ENCODE data around the gene TLDC2.
"Not testable (repeated sequence)": the region's sequence is repeated elsewhere in the genome, so short reads cannot be mapped to it uniquely, and the experiment has no call there.

TLDC2 gene

DNA sequence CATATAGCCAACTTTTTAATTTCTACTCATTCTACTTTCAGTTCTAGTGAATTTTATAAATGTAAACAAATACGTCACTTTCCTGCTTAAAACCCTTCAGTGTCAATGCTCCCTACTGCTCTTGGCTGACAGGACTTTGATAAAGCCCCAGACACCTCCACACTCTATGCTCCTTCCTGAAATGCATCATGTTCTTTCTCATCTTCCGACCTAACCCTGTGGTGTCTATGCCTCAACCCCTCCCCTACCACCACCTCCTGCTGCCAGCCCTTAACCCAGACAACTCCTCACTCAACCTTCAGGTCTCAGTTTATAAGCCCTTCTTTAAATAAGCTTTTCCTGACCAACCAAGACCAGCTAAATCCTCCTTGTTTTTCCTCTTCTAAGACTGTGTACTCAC lies 19.1 kb downstream of the TLDC2 start:
- no peak overlapping the region for H3K27ac ChIP-seq
- no peak for DNase-seq (ENCODE audit: low read depth, low spot score)

DNA sequence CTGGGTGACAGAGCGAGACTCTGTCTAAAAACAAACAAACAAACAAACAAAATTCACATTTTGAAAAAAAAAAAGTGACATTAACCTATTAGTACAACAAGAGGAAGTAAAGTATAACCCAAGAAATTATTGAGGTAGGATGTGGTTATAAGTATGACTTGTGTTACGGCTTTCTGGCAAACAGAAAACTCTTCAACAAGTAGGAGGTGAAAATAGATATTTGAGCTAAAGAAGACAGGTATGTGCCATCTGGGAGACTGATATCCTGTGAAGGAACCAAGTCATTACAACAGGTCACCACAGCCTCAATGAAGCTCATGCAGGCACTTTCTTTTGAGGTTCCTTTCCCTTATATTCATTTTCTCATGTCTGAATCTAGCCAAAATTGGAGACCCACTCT lies 28.8 kb downstream of the TLDC2 start:
- no peak overlapping the region for H3K27ac ChIP-seq
- DNase-seq (ENCODE audit: low read depth, low spot score), result no peak

DNA sequence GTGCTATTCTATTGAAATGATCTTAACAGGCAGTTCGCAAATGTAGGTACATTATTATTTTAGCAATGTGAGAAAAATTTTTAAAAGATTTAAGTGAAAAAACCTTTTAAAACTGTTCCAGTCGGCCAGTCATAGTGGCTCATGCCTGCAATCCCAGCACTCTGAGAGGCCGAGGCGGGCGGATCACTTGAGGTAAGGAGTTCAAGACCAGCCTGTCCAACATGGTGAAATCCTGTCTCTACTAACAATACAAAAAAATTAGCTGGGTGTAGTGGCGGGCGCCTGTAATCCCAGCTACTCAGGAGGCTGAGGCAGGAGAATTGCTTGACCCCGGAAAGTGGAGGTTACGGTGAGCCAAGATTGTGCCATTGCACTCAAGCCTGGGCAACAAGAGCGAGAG lies 29.6 kb downstream of the TLDC2 start:
- not testable (repeated sequence) for DNase-seq (ENCODE audit: low read depth, low spot score); H3K27ac ChIP-seq

DNA sequence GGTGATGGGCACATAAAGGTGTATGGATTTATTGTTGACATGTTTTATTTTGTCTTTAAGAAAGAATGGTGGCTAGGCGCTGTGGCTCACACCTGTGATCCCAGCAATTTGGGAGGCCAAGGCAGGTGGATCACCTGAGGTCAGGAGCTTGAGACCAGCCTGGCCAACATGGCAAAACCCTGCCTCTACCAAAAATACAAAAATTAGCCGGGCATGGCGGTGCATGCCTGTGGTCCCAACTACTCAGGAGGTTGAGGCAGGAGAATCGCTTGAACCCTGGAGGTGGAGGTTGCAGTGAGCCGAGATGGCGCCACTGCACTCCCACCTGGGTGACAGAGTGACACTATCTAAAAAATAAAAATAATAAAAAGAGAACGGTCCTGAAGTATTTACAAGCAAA lies 30.1 kb downstream of the TLDC2 start:
- H3K27ac ChIP-seq; DNase-seq (ENCODE audit: low read depth, low spot score): not testable (repeated sequence)

DNA sequence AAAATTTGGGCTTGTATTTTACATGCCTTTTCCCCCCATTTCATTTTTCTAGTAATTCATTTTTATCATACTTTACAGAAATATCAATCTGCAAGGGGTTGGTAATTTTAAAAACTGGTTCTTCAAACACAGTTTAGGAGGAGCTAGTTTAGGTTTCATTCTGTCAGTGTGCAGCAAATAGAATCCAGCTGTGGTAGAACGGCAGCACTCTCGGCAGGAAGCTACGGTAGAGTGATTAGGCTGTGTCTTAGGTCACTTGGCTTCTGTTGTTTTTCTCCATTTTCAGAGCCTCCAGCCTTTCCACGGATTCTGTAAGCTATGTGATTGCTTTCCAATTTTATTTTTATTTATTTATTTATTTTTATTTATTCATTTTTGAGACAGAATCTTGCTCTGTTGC lies 32.7 kb downstream of the TLDC2 start:
- no peak overlapping the region for H3K27ac ChIP-seq
- no peak for DNase-seq (ENCODE audit: low read depth, low spot score)

DNA sequence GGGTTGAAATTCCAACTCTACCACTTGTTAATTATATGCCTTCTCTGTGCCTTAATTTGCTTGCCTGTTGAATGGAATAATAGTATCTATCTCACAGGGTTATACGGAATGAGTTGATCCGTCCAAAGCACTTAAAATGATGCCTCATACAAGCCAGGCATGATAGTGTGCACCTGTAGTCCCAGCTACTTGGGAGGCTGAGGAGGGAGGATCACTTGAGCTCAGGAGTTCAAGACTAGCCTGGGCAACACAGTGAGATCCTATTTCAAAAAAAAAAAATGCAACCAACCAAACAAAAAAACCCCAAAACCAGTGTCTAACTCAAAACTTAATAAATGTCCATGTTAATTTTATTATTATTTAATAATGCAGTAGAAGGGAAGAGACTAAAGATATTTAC lies 40.3 kb downstream of the TLDC2 start:
- H3K27ac ChIP-seq, result no peak overlapping the region
- DNase-seq (ENCODE audit: low read depth, low spot score), result no peak

DNA sequence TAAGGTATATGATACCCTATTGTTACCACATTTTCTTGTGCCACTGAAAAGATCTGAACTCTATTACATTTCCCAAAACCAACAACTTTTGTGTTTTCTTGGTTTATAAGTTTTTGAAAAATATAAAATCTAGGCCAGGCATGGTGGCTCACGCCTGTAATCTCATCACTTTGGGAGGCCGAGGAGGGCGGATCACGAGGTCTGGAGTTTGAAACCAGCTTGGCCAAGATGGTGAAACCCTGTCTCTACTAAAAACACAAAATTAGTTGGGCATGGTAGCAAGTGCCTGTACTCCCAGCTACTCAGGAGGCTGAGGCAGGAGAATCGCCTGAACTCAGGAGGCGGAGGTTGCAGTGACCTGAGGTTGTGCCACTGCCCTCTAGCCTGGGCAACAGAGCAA lies 41.3 kb downstream of the TLDC2 start:
- no peak for DNase-seq (ENCODE audit: low read depth, low spot score)
- no peak overlapping the region for H3K27ac ChIP-seq

DNA sequence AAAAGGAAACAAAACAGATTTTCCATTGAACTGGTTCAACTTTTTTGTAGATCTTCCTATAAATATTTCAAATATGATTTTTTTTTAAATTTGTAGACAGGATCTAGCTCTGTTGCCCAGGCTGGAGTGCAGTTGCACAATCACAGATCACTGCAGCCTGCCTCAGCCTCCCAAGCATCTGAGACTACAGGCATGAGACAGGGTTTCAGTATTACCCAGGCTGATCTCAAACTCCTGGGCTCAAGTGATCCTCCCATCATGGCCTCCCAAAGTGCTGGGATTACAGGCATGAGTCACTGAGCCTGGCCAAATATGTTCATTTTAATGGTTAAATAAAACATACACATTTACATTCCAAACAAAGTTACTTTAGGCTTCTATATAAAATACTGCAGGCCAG lies 42.0 kb downstream of the TLDC2 start:
- no peak overlapping the region for H3K27ac ChIP-seq
- DNase-seq (ENCODE audit: low read depth, low spot score), result no peak

DNA sequence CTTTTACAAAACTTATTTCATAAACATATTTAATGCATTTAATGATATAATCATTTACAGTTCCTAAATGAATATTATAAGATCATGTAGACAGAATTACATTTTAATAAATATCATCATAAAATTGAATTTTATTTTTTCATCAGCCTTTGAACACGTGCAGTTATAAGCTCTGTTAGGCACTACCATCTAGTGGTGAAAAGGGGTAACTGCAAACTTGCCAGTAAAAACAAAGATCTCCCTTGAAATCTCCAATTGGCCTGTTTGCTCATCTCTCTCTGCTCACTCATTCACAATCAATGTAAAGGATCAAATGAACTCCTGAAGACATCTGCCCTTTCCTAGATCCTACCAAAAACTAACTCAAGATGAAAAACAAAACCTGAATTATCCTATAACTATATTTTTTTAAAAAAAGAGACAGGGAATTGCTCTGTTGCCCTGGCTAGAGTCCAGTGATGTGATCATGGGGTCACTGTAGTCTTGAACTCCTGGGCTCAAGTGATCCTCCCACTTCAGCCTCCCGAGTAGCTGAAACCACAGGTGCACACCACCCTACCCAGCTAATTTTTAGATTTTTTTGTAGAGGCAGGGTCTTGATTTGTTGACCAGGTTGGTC lies 43.9 kb downstream of the TLDC2 start:
- H3K27ac ChIP-seq, result no peak overlapping the region
- DNase-seq (ENCODE audit: low read depth, low spot score), result no peak

DNA sequence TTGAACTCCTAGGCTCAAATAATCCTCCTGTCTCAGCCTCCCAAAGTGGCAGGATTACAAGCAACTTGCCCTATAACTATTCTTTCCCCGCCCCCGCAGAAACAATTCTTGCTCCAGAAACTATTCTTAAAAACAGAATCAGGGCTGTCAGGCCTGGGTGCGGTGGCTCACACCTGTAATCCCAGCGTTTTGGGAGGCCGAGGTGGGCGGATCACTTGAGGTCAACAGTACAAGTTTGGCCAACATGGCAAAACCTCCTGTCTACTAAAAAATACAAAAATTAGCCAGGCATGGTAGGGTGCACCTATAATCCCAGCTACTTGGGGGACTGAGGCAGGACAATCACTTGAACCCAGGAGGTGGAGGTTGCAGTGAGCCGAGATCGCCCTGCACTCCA lies 44.4 kb downstream of the TLDC2 start:
- H3K27ac ChIP-seq, result no peak overlapping the region
- no peak for DNase-seq (ENCODE audit: low read depth, low spot score)

DNA sequence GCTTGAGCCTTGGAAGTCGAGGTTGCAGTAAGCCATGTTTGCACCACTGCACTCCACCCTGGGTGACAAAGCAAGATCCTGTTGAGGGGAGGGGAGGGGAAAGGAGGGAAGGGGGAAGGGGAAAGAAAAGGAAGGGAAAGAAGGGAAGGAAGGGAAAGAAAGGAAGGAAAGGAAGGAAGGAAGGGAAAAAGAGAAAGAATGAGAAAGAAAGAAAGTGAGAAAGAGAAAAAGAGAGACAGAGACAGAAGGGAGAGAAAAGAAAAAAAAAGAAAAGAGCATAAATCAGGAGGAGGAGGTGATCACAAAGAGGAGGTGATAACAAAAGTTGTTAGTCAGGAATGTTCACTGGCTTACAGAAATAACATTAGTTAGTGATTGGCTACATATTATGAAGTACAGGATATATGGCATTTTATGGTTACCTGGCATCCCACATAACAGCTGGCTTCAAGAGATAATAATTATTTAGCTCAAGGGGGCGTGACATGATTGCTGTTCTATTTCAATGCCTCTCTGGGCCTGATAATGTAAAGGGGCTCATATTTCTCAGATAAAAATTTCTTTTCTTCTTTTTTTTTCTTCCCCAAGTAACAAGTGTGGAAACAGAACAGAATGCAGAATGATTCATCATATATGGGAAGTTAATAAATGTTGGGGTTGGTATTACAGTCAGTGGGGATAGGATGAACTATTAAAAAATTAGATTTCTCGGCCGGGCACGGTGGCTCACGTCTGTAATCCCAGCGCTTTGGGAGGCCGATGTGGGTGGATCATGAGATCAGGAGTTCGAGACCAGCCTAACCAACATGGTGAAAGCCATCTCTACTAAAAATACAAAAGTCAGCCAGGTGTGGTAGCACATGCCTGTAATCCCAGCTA lies 48.5 kb downstream of the TLDC2 start:
- no peak overlapping the region for H3K27ac ChIP-seq
- DNase-seq (ENCODE audit: low read depth, low spot score), result no peak

DNA sequence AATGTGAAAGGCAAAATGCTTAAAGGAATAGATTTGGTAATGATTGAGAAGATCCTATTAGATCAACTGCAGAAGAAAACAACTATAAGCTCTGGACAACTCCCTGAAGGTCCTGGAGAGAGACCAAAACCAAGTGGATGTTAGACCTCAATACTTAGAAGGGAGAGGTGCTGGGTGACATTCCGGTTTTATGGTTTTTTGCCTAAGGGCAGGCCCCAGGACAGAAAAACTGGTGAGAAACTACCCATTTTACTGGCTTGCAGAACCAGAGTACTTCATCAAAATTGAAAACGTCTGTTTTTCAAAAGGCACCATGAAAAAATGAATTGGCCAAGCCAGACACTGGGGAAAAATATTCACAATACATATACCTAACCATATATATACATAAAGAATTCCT lies 49.3 kb downstream of the TLDC2 start:
- DNase-seq (ENCODE audit: low read depth, low spot score), result no peak
- H3K27ac ChIP-seq, result no peak overlapping the region

DNA sequence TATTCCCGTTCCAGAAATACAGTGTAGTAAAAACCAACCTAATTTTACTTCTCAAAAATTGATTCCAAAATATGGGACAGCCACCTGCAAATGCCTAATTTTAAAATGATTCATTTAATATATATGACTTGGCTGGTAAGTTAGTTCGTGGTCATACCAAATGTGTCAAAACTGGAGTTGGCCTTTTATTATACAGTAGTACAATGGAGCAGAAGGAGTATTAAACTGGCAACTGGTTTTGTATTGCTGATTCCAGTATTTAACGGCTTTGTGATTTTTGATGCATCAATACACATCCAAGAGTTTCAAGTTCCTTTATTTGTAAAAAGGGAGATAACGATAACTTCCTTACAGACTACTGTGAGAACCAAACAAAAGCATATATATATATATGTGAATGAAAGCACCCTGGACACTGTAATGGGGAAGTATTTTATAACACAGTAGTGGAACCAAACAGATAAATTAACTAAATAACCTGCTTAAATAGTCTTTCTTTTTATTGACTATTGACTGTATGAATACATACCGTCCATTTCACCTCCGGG lies 50.8 kb downstream of the TLDC2 start:
- no peak overlapping the region for H3K27ac ChIP-seq
- DNase-seq (ENCODE audit: low read depth, low spot score), result no peak

DNA sequence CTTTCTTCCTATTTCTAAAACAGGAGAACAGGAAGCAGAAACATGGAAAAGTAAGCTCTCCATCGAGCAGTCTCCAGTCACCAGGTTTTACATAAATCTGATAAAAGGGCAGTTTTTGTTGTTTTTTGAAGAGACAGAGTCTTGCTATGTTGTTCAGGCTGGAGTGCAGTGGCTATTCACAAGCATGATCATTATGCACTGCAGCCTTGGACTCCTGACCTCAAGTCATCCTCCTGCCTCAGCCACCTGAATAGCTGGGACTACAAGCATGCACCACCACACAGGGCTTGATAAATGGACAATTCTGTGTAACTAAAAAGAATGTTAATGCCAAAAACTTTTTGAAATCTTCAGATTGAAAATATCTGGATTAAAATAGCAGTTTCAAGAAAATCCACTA lies 51.8 kb downstream of the TLDC2 start:
- DNase-seq (ENCODE audit: low read depth, low spot score), result no peak
- no peak overlapping the region for H3K27ac ChIP-seq

DNA sequence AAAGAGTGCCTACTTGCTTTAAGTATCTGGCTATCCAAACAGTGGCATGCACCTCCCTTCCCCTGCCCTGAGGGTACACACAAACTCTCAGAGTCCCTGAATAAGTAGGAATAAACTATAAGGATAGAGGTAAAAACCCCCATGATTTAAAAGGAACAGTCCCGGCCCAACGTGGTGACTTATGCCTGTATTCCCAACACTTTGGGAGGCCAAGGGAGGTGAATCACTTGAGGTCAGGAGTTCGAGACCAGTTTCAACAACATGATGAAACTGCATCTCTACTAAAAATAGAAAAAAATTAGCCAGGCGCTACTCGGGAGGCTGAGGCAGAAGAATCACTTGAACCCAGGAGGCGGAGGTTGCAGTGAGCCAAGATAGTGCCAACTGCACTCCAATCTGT lies 53.4 kb downstream of the TLDC2 start:
- no peak overlapping the region for H3K27ac ChIP-seq
- no peak for DNase-seq (ENCODE audit: low read depth, low spot score)

DNA sequence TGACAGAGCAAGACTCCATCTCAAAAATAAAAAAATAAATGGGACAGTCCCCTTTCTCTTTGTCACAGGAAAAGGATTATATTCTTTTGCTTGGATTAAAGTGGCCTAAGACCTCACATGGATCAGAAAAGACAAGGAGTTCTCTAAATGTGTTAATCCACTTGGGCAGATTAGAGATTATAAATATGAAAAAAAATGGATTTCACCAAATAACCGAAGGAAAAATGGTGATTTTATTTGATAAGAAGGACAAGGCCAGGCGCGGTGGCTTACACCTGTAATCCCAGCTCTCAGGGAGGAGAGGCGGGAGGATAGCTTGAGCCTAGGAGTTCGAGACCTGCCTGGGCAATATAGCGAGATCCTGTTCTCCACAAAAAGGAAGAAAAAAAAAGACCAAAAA lies 53.8 kb downstream of the TLDC2 start:
- H3K27ac ChIP-seq, result no peak overlapping the region
- no peak for DNase-seq (ENCODE audit: low read depth, low spot score)

DNA sequence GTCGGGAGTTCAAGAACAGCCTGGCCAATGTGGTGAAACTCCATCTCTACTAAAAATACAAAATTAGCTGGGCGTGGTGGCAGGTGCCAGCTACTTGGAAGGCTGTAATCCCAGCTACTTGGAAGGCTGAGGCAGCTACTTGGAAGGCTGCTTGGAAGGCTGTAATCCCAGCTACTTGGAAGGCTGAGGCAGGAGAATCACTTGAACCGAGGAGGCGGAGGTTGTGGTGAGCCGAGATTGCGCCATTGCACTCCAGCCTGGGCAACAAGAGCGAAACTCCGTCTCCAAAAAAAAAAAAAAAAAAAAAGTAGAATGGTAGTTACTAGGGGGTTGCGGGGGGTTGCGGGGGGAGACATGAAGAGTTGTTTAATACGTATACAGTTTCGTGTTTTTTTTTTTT lies 56.1 kb downstream of the TLDC2 start:
- not testable (repeated sequence) for DNase-seq (ENCODE audit: low read depth, low spot score); H3K27ac ChIP-seq

DNA sequence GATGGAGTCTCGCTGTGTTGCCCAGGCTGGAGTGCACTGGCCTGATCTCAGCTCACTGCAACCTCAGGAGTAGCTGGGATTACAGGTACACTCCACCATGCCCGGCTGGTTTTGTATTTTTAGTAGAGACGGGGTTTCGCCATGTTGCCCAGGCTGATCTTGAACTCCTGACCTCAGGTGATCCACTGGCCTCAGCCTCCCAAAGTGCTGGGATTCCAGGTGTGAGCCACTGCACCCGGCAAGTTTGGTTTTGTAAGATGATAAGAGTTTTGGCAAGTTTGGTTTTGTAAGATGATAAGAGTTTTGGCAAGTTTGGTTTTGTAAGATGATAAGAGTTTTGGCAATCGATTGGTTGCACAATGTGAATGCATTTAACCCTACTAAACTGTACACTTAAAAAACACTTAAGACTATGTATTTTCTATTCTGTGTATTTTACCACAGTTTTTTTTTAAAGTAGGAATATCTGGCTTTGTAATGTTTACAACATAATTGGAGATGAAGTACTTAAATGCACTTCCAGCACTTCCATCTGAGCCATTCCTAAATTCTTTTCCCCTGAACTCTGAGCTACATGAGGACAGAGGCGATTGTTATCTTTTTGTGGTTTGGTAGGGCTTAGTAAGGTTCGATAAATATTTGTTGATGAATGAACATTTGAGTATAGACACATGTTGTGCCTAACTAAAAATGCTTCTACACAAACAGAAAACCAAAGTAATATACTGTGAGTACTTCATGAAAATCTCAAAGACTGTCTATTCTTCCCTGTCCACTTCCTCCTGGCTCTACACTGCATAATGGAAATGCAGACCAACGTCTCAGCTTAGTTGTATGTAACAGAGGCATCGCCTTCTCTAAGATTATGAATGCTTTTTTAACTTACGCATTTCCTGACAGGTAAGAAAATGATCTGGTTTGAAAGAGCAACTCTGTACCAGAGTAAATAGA lies 56.8 kb downstream of the TLDC2 start:
- DNase-seq (ENCODE audit: low read depth, low spot score), result no peak
- H3K27ac ChIP-seq, result no peak overlapping the region

DNA sequence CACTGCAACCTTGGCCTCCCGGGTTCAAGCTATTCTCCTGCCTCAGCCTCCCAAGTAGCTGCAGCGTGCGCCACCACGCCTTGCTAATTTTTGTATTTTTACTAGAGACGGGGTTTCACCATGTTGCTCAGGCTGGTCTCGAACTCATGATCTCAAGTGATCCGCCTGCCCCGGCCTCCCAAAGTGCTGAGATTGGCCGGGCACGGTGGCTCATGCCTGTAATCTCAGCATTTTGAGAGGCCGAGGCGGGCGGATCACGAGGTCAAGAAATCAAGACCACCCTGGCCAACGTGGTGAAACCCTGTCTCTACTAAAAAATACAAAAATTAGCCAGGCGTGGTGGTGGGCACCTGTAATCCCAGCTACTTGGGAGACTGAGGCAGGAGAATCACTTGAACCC lies 57.6 kb downstream of the TLDC2 start:
- H3K27ac ChIP-seq; DNase-seq (ENCODE audit: low read depth, low spot score): not testable (repeated sequence)

DNA sequence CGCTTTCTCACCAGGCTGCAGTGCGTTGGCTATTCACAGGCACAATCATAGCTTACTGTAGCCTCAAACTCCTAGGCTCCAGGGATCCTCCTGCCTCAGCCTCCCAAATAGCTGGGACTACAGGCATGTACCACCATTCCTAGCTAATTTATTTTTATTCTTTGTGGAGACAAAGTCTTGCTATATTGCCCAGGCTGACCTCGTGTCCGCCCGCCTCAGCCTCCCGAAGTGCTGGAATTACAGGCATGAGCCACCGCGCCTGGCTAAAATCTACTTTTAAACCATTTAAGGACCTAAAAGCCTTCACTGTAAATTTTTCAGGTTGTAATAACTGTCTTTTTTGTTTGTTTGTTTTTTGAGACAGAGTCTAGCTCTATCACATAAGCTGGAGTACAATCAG lies 60.4 kb downstream of the TLDC2 start:
- DNase-seq (ENCODE audit: low read depth, low spot score), result no peak
- H3K27ac ChIP-seq, result no peak overlapping the region

Data from epithelial cell of prostate (primary cell).